Hepatocyte (in vitro differentiated cells): ENCODE data around the gene ST3GAL5.

Experiments
- EZH2 ChIP-seq: fragments of 200-600 bp; sonication (generic); IDR thresholded peaks from 2 replicates; pipeline ENCODE4 v1.6.1; 2016; ENCODE audit warnings: antibody characterized with exemption, mild to moderate bottlenecking, borderline replicate concordance
- EZH2phosphoT487 ChIP-seq: fragments of 200-600 bp; sonication (generic); IDR thresholded peaks from one replicate; pipeline ENCODE4 v1.6.1; 2018; ENCODE audit warnings: antibody characterized with exemption, mild to moderate bottlenecking, low read depth, moderate library complexity; ENCODE audit not compliant: unreplicated experiment, severe bottlenecking
- TF ChIP-seq, protein P1 (sequence below): fragments of 200-600 bp; sonication (generic); IDR thresholded peaks from 2 replicates; pipeline ENCODE4 v1.5.1; 2016; ENCODE audit warnings: antibody characterized with exemption, mild to moderate bottlenecking; ENCODE audit not compliant: poor library complexity

DNA sequence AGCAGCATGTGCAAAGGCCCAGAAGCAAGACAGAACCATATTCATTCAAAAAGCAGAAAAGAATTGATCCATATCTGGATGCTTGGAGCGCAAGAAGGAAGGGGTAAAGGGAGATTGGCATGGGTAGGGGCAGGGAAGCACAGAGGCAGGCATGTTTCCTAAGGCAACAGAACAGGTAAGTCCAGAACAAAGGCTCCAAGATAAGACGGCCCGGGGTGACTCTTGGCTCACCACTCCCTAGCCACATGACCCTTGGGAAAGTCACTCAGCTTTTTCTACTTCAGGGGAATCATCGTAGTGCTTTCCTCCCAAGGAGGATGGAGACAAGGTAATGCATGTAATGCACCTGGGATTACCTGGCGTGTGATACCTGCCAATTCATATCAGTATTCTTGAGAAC lies 37.7 kb upstream of the ST3GAL5 start:
- TF ChIP-seq, protein P1, sequence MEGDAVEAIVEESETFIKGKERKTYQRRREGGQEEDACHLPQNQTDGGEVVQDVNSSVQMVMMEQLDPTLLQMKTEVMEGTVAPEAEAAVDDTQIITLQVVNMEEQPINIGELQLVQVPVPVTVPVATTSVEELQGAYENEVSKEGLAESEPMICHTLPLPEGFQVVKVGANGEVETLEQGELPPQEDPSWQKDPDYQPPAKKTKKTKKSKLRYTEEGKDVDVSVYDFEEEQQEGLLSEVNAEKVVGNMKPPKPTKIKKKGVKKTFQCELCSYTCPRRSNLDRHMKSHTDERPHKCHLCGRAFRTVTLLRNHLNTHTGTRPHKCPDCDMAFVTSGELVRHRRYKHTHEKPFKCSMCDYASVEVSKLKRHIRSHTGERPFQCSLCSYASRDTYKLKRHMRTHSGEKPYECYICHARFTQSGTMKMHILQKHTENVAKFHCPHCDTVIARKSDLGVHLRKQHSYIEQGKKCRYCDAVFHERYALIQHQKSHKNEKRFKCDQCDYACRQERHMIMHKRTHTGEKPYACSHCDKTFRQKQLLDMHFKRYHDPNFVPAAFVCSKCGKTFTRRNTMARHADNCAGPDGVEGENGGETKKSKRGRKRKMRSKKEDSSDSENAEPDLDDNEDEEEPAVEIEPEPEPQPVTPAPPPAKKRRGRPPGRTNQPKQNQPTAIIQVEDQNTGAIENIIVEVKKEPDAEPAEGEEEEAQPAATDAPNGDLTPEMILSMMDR = no peak
- TF ChIP-seq EZH2 = no peak
- no peak for TF ChIP-seq EZH2phosphoT487
